Activated CD4-positive, alpha-beta T cell treated with anti-CD3 and anti-CD28 coated beads, Interleukin-2, Interleukin-6, amounts not matched to agents 100 ng/mL and 50 ng/mL, durations not matched to agents 16 hours and 8 hours (primary cell): ENCODE results near the gene CARS1.

ENCODE experiments used
- DNase-seq: peaks from one replicate; pipeline ENCODE4 v3.0.0-alpha.2; 2020

CARS1 gene

DNA sequence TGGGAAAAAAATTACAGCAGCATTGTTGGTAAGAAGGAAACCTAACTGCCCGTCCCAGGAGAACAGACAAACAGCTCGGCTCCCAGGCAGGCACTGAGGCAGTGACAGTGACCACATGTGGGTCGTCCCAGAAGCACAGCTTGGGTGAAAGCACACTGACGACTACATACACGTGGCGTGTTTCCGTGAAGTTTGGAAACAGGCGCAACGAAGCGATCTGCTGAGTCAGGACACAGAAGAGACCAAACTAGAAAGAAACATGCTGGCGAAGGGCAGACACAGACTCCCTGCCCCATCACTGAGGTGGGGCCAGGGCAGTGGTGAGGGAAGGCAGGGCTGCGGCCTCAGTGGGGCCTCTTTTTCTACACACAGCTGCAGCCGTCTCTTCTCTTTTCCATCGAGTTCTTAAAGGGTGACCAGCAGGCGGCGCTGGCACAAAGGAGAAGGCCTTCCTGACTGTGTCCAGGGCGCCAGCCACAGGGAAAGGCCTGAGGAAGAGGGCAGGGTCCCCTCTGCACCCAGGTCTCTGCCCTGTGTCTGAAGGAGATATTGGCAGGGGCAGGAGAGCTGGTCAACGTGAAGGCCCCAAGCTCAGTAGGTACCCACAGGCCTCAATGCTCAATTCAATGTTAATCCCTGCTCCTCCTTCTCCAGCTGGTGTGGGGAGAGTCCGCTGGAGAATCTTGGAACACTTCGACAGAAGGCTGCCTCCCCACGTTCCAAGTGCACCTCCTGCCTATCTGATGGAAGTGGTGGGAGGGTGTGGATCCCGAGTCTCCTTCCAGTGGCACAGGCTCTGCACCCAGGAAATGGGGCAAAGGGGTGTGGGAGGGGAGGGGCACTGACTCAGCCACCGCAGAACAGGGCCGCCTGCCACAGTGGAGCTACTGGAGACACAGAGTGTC lies 19.9 kb downstream of the CARS1 start:
- DNase-seq = peak; percentile 49

DNA sequence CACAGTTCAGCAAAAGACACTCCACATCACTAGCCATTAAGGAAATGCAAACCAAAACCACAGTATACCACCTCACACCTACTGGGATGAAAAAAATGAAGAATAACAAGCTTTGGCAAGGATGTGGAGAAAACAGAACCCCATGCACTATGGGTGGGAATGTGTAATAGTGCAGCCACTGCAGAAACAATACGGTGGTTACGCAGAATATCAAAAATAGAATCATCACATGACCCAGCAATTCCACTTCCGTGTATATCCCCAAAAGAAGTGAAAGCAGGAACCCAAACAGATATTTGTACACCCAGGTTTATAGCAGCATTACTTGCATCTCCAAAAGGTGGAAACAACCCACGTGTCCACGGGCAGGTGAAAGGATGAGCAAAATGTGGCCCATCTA lies 20.8 kb downstream of the CARS1 start:
- DNase-seq = no peak

DNA sequence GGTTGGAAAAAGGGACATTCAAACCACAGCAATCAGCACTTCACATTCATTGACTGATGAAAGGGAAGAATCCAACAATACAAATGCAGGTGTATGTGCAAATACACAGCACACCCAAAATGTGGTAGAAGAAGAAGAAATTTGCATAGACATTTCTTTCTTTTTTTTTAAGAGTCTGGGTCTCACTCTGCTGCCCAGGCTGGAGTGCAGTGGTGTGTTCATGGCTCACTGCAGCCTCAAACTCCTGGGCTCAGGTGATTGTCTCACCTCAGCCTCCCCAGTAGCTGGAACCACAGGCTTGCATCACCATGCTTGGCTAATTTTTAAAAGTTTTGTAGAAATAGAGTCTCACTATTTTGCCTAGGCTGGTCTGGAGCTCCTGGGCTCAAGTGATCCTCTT lies 21.9 kb downstream of the CARS1 start:
- DNase-seq = no peak

DNA sequence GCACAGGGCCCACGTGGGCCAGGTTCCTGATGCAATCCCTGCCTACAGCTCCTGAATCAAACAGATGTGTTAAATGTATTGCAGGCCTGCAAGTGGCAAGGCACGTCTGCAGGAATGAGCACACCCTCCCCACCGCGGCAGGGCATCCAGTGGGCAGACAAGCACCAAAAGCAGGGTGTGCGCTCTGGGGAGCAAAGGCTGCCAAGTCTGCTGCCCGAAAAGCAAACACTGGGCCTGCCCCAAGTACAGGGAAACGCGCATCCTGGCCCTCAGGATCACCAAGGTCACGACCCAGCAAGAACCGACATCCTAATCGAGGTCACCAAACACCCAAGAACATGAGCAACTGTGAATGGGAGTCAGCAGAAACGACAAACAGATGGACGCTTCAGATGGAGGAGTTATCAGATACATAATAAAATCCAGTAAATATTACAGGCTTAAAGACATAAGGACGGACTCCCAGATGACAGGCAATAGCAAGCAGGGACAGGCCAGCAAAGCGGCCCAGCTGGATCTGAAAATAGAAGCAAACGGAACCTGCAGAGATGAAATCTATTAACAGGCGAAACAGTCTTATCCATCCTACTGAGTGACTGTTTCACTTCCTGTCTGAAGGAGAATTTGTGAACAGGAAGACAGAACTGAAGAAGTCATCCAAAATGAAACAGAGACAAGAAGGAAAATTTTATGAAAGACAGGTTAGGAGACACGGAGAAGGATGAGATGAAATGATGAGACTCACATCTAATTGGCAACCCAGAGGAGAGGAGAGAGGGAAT lies 26.7 kb downstream of the CARS1 start:
- no peak for DNase-seq

DNA sequence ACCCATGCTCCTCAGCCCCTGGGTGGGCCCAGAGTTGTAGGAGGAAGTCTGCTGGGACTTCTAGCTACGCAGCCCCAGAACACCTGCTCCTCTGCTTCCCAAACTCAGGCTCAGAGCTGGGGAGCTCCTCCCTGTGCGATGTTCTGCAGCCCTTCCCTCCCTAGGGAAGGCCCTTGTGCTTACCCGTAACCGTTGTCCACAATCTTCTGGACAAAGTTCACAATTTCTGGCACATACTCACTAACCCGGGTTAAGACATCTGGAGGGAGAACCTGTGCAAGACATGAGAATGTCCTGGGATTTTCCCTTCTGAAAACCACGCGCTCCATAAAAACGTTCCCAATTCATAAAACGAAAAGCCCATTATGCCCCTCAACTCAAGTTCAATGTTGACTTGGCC lies 28.4 kb downstream of the CARS1 start:
- DNase-seq = no peak

DNA sequence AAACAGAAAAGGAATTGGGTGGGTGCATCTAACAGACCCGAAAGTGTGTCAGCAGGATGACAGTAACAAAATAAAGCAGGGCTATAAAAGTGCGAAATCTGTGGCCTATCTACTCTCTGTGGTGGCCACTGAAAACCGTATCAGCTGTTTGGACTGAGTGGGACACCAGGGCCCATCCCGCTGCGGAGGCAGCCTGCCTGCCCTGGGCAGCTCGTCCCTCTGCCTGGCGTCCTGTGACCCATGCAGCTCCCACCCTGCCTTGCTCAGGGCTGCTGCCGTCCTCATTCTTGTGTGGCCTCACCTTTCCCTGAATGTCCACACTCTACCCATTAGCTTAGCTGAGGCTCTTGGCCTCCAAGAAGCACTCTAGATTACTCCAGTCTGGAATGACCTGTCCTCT lies 30.4 kb downstream of the CARS1 start:
- no peak for DNase-seq

DNA sequence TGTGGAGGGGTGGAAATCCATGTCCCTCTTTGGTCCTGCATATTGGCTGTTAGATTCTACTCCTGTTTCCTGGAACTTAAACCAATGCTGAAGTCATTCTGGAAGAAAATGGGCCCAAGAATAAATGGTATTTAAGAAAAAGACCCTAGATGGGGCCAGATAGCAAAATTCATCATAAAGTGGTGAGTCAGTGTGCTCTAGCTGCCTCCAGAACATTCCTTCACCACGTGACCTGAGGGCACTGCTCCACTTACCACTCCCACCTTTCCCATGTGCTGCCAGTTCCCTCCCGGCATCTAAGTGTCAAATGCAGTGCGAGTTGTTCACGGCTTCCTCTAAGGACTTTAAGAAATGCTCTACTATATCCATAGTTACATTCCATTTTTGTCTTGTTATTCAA lies 34.2 kb downstream of the CARS1 start:
- no peak for DNase-seq

DNA sequence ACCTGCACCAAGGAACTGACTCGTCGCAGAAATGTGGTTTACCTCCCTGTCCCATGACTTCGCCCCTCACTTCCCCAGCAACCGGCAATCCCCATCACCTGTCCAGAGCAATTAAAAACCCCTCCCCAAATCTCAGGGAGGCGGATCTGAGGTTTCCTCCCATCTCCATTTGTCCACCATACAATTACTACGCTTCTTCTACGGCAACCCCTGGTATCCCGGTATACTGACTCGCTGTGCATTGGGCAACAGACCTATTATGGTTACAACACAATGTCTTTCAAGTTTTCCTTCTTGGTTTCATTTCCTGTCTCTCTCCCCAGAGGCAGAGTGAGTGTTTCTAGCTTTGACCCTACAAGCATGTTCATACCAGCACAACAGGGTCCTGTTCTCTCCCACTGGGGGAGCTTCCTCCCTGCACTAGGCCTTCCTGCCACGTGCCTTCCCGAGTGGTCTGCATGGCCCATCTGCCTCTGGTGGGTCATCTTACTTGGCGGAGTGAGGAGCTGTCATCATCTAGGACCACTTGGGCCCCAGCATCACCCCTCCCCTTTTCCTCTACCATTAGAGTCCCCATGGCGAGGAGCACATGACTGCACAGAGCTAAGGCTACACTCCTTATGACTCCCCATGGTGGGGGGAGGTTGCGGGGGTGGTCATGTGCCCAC lies 34.8 kb downstream of the CARS1 start:
- peak; percentile 46 for DNase-seq

DNA sequence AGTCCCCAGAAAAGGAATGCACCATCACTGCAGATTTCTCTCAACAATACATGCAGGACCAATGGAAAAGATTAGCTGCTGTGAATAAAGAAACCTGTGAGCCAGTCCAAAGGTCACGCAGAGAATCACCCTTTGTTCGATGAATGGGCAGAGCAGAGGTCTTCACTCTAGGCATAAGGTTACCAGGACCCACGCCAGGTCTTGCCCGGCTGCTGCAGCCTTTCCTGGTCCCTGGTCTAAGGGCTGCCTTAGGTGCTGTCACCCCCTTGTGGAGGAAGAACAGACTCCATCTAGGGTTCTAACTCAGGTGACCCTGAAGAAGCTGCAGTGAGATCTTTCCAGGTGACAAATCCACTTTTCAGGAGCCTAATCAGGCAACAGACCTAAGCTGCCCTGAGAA lies 36.1 kb downstream of the CARS1 start:
- DNase-seq = peak; percentile 32

DNA sequence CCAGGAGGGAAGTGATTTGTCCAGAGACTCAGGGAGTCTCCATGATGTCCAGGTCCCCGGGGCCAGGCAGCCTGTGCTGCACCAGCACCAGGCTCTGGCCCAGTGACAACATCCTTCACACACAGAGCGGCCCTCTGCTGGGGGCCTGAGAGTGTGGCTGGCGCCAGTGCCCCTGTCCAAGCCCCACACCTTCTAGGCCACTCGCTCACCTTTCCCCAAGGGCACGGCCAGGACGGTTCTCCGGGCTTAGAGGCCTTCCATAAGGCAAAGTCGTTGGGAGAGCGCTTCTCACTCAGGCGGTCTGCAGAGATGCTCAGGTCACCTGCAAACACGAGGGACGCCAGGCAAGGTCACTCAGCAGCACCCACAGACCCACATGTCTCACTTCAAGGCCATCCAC lies 37.2 kb downstream of the CARS1 start:
- DNase-seq = no peak

DNA sequence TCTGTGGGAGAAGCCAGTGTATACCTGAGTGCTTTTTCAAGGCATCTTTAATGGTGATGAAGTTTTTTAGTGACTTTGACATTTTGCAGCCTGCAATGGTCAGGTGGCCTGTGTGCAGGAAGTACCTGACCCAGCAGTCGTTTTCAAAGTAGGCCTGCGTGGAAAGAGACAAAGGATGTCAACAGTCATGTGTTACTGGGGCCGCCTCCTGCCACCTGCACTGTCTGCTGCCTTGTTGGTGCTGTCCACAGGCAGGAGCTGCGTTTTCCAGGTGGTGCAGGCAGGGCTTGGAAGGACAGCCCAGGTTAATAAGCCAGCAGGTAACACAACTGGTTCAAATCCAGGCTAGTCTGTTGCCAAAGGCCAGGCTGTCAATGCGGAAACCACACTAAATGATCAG lies 38.6 kb downstream of the CARS1 start:
- no peak for DNase-seq

DNA sequence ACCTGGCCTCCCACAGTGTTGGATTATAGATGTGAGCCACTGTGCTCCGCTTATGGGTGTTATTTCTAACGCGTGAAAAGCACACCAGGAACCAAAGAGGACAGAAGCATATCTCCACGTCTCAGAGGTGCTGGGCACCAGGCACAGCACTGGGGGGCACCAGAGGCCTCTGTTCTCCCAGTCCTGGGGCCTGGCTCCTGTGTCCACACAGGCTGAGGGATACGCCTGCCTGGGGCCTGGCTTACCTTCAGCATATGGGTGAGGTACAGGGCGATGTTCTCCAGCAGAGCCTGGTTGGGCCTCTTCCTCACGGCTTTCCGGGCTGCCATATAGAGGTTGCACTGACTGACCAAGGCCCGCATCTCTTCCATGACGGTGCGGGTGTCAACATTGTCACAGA lies 40.4 kb downstream of the CARS1 start:
- no peak for DNase-seq

DNA sequence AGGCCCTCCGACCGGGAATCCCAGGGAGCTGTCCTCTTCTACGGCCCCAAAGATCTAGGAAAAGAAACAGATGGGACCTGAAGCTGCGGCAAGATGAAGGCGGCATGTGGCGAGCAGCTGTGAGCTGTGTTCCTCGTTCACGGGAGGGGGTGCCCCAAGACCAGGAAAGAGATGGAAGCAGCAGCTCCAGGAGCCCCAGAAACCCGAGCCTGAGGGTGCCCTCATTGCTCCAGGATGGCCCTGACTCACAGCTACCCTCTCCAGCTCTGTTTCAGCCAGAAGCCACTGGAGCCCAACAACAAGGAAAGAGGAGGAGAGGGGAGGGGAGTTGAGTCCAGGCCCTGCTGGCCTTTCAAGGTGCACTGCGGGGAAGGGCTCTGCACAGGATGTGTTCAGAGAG lies 41.4 kb downstream of the CARS1 start:
- DNase-seq = no peak

DNA sequence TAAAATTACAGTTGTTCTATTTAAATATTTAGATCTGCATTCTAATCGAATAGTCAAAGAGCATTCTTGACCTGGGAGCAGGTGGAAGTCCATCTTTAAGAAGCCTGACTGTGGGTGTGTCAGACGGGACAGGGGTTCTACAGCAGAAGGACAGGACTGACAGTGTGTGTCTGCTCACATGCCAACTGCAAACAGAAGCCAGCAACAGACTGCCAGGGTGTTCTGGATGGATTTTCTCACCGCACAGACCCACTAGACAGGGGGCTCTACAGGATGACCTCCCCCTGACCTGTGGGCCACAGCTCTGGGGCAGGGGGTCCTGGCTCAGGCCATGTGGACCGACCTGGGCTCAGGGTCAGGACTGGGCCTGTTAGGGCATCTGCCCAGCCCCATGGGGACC lies 42.3 kb downstream of the CARS1 start:
- DNase-seq = no peak

DNA sequence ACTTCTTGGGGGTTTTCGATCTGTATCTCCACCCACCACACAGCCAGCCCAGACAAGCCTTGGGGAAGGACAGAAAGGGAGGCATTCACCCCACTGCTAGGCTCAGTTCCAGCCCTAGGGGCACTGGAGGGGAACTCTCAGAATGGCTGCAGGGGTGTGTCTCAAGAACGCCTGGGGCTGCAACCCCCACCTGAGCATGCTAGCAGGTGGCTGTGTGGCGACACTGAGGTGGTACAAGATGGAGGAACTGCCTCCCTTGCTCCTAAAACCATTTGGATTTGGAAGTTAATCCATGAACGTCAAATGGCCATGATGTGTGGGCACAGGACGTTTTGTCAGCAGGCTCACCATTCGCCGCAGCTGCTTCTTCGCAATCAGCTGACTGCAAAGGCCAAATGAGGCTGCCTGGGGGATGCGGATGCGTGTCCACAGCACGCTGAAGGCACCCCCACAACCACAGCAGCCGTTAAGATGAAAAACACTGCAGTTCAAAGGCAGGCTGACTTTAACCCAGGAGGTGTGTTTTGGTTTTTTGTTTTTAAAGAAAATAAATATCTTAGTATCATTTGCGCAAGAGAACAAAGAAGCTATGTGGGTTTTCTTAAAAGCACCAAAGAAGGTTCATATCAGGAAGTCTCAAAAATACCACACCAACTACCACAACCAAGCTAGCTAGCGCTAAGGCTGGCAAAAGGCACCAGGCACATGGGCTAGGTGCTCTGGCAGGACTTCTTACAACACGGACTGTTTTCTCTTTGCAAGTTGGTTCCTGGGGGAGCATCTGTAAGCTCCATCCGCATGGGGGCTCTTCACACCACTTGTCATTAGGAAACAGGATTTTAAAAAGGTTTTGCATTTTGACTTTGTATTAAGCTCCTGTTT lies 42.9 kb downstream of the CARS1 start:
- peak; percentile 70 for DNase-seq

DNA sequence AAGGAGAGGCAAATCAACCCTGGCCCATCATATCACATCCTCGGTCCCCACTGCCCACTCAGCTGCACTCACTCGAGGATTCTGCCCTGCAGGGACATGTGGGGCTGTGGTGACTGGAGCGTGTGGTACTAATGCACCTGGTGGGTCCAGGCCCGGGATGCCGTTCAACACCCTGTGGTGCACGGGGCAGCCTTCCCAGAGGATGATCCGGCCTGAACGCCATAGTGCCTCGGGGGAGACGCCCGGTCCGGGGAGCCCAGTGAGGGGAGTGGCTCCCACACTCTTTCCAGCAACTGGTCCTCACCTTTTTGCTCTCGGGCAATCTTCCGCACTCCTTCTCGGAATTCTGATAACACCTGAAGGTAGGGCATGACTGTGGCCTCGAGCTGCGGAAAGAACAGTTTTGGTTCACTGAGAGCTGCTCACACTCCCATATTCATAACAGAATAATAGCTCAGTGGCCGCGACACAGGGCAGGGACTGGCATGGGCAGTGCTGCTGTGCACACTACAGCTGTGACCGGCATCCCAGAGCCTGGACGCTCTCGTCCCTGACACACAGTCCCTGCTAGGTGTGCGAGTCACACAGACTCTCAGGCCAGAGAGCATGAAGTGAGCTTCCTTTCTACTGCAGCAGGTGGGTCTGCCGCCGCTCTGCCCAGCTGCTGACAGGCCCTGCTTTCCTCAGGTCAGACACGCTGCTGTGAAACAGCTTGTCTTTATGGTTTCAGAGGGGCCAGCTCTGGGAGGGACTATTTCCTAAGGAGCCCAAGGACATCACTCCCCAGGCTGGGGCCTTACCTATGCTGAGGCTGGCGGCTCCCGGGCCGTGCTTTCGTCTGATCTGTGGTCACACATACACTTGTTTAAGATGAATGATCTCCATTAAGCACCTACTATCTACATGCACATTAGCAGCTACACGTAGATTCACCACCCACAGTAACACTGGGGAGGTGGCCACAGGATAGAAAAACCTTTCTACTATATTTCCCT lies 45.0 kb downstream of the CARS1 start:
- no peak for DNase-seq

DNA sequence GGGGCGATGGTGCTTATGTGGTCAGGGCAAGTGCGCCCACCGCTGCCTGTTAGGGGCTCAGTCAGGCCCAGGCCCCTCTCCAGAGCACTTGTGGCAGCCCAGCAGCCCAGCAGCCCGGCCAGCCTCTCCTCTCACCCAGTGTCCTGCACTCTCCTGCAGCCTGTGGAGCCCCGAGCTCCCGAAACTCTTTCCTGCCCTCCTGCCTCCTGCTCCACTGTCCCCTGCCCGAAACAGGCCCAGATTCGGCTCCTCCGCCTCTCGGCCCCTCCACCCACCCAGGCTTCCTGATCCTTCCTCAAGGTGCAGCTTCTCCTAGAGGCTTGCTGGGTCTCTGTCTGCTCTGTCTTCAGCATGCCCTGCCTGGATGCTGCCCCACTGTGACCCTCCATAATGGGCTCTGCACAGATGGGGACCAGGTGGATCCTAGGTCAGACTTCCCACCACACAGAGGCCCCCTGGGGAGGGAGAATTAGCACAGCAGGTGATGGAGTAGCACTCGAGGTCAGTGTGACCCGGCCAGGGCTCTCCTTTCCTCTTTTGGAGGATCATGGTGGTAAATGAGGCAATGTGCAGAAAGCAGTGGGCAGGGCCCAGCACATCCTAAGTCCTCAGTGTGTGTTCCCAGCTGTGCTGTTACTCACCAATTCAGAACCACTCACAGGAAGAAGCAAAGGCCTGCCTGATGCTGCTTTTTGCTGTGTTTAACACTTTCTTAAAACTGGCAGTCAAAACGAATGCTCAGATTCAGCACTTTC lies 46.5 kb downstream of the CARS1 start:
- DNase-seq = peak; percentile 42

DNA sequence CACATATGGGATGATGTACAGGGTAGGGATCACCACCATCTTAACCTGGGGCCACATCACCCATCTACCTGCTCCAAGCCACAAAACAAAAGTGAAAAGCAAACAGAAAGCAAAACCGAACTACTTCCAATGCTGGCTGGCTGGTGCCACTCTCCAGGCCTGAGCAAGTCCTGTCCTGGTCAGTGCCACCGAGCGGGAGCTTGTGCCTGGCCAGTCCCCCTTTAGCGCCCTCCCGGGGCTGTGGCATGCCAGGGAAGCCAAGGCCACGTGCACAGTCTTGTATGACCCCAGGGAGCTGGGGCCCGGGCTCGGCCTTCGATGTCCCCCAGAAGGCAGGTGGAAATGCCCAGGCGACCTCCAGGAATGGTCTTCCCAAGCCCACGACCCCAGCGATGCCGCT lies 47.2 kb downstream of the CARS1 start:
- DNase-seq = no peak

DNA sequence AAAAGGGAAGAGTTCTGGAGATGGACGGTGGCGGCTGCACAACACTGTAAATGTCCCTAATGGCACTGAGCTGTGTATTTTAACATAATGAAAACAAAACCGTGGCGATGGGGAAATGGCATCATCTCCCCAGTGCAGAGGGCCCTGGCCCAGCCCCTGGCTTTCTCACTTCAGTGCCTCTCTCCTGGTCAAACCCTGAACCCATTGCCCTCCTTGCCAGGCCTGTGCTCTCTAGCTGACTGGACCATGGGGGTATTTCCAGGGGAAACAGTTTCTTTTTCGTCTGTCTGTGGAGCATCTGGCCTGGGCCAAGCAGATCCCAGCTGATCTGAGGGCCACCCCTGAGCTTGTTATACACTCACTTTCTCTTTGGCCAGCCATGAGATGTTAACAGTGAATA lies 47.7 kb downstream of the CARS1 start:
- DNase-seq = no peak

DNA sequence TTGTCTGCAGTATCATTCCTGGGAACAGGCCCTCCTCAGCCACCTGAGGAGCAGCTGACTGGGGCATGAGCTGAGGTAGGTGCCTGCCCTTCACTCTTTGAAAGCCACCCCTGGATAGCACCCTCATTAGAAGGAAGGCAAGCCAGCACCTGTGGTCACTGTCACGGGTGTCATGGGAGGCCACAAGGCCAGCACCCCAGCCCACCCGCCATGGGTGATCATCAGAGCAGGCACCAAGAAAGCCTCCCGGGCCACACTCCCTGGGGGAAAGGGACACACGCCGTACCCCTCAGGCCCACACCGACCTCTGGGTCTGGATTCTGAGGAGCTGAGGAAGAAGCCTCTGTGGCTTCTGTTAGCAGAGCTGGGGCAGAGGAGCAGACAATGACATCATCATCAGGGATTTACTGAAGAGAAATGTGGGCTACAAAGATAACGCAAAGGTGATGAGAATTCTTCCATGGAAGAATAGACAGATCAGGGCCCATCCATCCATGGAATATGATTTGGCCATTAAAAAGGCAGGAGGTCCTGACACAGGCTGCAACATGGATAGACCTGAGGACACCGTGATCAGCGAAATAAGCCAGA lies 48.4 kb downstream of the CARS1 start:
- DNase-seq = no peak
